Breast epithelium (tissue), 3 donors: ENCODE data around the gene TMCO2.

Source experiments
- POLR2A ChIP-seq: fragments of 450-650 bp; IDR thresholded peaks from one replicate; pipeline ENCODE4 v1.6.1; 2016; ENCODE audit warnings: antibody characterized with exemption, mild to moderate bottlenecking, moderate library complexity
- POLR2AphosphoS5 ChIP-seq, 3 donors: sonication (generic); formaldehyde crosslinking; IDR thresholded peaks; one replicate each; pipeline ENCODE4 v1.6.1; 2017; ENCODE audit warnings: antibody characterized with exemption in 3 of 3
- TF ChIP-seq, protein P1 (sequence below), 3 donors: fragments of 450-650 bp; IDR thresholded peaks; one replicate each; pipeline ENCODE4 v1.5.1; 2016 to 2017; ENCODE audit warnings: antibody characterized with exemption in 3 of 3, mild to moderate bottlenecking in 3 of 3, moderate library complexity in 3 of 3

DNA sequence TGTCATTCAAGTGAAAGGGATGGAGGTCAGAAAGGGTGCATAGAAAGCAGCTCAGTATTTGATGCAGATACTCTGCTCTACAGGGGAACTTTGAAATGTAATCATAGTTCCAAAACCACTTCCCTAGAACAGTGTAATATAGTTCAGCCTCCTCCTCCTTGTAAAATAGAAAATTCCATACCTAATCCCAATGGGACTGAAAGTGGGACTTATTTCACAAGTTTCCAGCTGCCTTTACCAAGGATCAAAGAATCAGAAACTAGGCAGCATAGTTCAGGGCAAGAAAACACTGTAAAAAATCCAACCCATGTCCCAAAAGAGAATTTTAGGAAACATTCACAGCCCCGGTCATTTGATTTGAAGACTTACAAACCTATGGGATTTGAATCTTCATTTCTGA lies 8.1 kb upstream of the TMCO2 start:
- TF ChIP-seq, protein P1, sequence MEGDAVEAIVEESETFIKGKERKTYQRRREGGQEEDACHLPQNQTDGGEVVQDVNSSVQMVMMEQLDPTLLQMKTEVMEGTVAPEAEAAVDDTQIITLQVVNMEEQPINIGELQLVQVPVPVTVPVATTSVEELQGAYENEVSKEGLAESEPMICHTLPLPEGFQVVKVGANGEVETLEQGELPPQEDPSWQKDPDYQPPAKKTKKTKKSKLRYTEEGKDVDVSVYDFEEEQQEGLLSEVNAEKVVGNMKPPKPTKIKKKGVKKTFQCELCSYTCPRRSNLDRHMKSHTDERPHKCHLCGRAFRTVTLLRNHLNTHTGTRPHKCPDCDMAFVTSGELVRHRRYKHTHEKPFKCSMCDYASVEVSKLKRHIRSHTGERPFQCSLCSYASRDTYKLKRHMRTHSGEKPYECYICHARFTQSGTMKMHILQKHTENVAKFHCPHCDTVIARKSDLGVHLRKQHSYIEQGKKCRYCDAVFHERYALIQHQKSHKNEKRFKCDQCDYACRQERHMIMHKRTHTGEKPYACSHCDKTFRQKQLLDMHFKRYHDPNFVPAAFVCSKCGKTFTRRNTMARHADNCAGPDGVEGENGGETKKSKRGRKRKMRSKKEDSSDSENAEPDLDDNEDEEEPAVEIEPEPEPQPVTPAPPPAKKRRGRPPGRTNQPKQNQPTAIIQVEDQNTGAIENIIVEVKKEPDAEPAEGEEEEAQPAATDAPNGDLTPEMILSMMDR (IDR thresholded peaks at IDR 0.05) = no peak
- TF ChIP-seq POLR2A (no peak), POLR2AphosphoS5 (IDR thresholded peaks at IDR 0.05) (no peak)
